SK-N-SH treated with all-trans-retinoic acid at 6 μM for 48 hours (cell line): ENCODE results near the gene SCG2.

Source experiments
- ZFP3 ChIP-seq: fragments of 250-450 bp; sonication (Bioruptor Pico); IDR thresholded peaks from 2 replicates; pipeline ENCODE4 v1.5.0; 2020; ENCODE audit warnings: mild to moderate bottlenecking, moderate library complexity
- ZFP30 ChIP-seq: fragments of 450-650 bp; formaldehyde crosslinking; IDR thresholded peaks from 2 replicates; pipeline ENCODE4 v1.5.0; 2022; ENCODE audit warnings: mild to moderate bottlenecking, moderate library complexity
- ZNF8 ChIP-seq: fragments of 450-650 bp; formaldehyde crosslinking; IDR thresholded peaks from 2 replicates; pipeline ENCODE4 v1.5.0; 2020; ENCODE audit warnings: mild to moderate bottlenecking, moderate library complexity

- TF ChIP-seq ZFP30 (CRISPR knock-in tag): no peak
- no peak for TF ChIP-seq ZFP3
- TF ChIP-seq ZNF8 (CRISPR knock-in tag): no peak
Measured at GRCh38 chr2:223601932-223602666, at the start of gene SCG2.
